H9 (cell line): ENCODE measurements around the gene TRAPPC2. TPM values are rescaled to one million over a fixed set of nuclear protein-coding genes. Genes with fewer than 3 reads are reported as not detected.

Source experiments
- DNase-seq: peaks from one replicate; pipeline ENCODE4 v3.0.0-alpha.2; 2017
- H2AFZ ChIP-seq: one replicate; pipeline ENCODE4 v1.6.1; 2013; ENCODE audit warnings: mild to moderate bottlenecking, low read length, control low read depth, moderate library complexity
- H2AK5ac ChIP-seq: 2 replicates; pipeline ENCODE4 v1.6.1; 2013; ENCODE audit warnings: low read length, control low read depth, mixed read lengths; ENCODE audit not compliant: insufficient read length
- H2BK120ac ChIP-seq: one replicate; pipeline ENCODE4 v1.6.1; 2013; ENCODE audit warnings: low read depth, mild to moderate bottlenecking, low read length, control low read depth, inconsistent platforms; ENCODE audit not compliant: poor library complexity, severe bottlenecking
- H2BK12ac ChIP-seq: 2 replicates; pipeline ENCODE4 v1.6.1; 2013; ENCODE audit warnings: low read length, control low read depth, mixed read lengths, low read depth; ENCODE audit not compliant: insufficient read length
- H2BK15ac ChIP-seq: 2 replicates; pipeline ENCODE4 v1.6.1; 2013; ENCODE audit warnings: low read depth, low read length, control low read depth
- H2BK20ac ChIP-seq: one replicate; pipeline ENCODE4 v1.6.1; 2013; ENCODE audit warnings: low read depth, mild to moderate bottlenecking, low read length, control low read depth, inconsistent platforms; ENCODE audit not compliant: poor library complexity, severe bottlenecking
- H2BK5ac ChIP-seq: 2 replicates; pipeline ENCODE4 v1.6.1; 2013; ENCODE audit warnings: low read length, control low read depth, mixed read lengths; ENCODE audit not compliant: insufficient read length
- H3K14ac ChIP-seq: 2 replicates; pipeline ENCODE4 v1.6.1; 2013; ENCODE audit warnings: low read length, control low read depth; ENCODE audit not compliant: insufficient read depth
- H3K18ac ChIP-seq: 2 replicates; pipeline ENCODE4 v1.6.1; 2013; ENCODE audit warnings: low read depth, mild to moderate bottlenecking, mixed read lengths, low read length, control low read depth; ENCODE audit not compliant: insufficient read length
- H3K23ac ChIP-seq: 2 replicates; pipeline ENCODE4 v1.6.1; 2013; ENCODE audit warnings: low read length, control low read depth, mixed read lengths, low read depth; ENCODE audit not compliant: insufficient read length
- H3K23me2 ChIP-seq: 2 replicates; pipeline ENCODE4 v1.6.1; 2013; ENCODE audit warnings: low read depth, mild to moderate bottlenecking, mixed read lengths, low read length, control low read depth; ENCODE audit not compliant: insufficient read length, poor library complexity, severe bottlenecking
- H3K27ac ChIP-seq: 2 replicates; pipeline ENCODE4 v1.5.1; 2013; ENCODE audit warnings: low read length, control low read depth, mixed read lengths, low read depth; ENCODE audit not compliant: insufficient read length
- H3K27me3 ChIP-seq: 2 replicates; pipeline ENCODE4 v1.6.1; 2013; ENCODE audit warnings: low read length, control low read depth, inconsistent platforms; ENCODE audit not compliant: insufficient read depth
- H3K4ac ChIP-seq: 2 replicates; pipeline ENCODE4 v1.6.1; 2013; ENCODE audit warnings: low read depth, mild to moderate bottlenecking, control low read depth, inconsistent platforms, low read length, moderate library complexity
- H3K4me1 ChIP-seq: 2 replicates; pipeline ENCODE4 v1.6.1; 2013; ENCODE audit warnings: low read length, control low read depth, inconsistent platforms; ENCODE audit not compliant: insufficient read depth
- H3K4me2 ChIP-seq: 2 replicates; pipeline ENCODE4 v1.6.1; 2013; ENCODE audit warnings: low read length, control low read depth, mixed read lengths; ENCODE audit not compliant: insufficient read length, insufficient read depth
- H3K56ac ChIP-seq: 2 replicates; pipeline ENCODE4 v1.6.1; 2013; ENCODE audit warnings: low read depth, mild to moderate bottlenecking, mixed read lengths, low read length, control low read depth; ENCODE audit not compliant: insufficient read length
- H3K79me1 ChIP-seq: 2 replicates; pipeline ENCODE4 v1.6.1; 2013; ENCODE audit warnings: low read depth, mild to moderate bottlenecking, moderate library complexity, low read length, control low read depth, inconsistent platforms; ENCODE audit not compliant: insufficient read depth, poor library complexity, severe bottlenecking
- H3K79me2 ChIP-seq: 2 replicates; pipeline ENCODE4 v1.6.1; 2013; ENCODE audit warnings: low read length, control low read depth, inconsistent platforms; ENCODE audit not compliant: insufficient read depth
- H3K9ac ChIP-seq: 2 replicates; pipeline ENCODE4 v1.6.1; 2013; ENCODE audit warnings: low read length, control low read depth, mixed read lengths; ENCODE audit not compliant: insufficient read length; ENCODE audit errors: extremely low read depth
- H3K9me3 ChIP-seq: one replicate; pipeline ENCODE4 v1.6.1; 2013; ENCODE audit warnings: low read depth, low read length, inconsistent platforms; ENCODE audit not compliant: control insufficient read depth
- H3T11ph ChIP-seq: one replicate; pipeline ENCODE4 v1.6.1; 2013; ENCODE audit warnings: mild to moderate bottlenecking, low read length, control low read depth, inconsistent platforms
- H4K20me1 ChIP-seq: one replicate; pipeline ENCODE4 v1.6.1; 2013; ENCODE audit not compliant: control insufficient read depth, insufficient read length, insufficient read depth
- H4K5ac ChIP-seq: 2 replicates; pipeline ENCODE4 v1.6.1; 2013; ENCODE audit warnings: low read depth, mild to moderate bottlenecking, mixed read lengths, low read length, control low read depth; ENCODE audit not compliant: insufficient read length
- H4K8ac ChIP-seq: replicated peaks from 2 replicates; pipeline ENCODE4 v1.6.1; 2013; ENCODE audit warnings: low read length, control low read depth, mixed read lengths, low read depth; ENCODE audit not compliant: insufficient read length
- H4K91ac ChIP-seq: 2 replicates; pipeline ENCODE4 v1.6.1; 2013; ENCODE audit warnings: low read depth, mild to moderate bottlenecking, moderate library complexity, mixed read lengths, low read length, control low read depth; ENCODE audit not compliant: insufficient read length
- H3K27ac Mint-ChIP-seq, 3 experiments: 2 replicates in 2 of 3; 3 replicates in 1 of 3; pipeline ENCODE4 v1.8.0; 2020 to 2021; ENCODE audit warnings: mixed read lengths in 3 of 3, mild to moderate bottlenecking in 1 of 3, moderate library complexity in 1 of 3
- H3K27me3 Mint-ChIP-seq: 2 replicates; pipeline ENCODE4 v1.8.0; 2021; ENCODE audit warnings: low read depth, mild to moderate bottlenecking, moderate library complexity, mixed read lengths
- H3K36me3 Mint-ChIP-seq, 3 experiments: 2 replicates in 2 of 3; 3 replicates in 1 of 3; pipeline ENCODE4 v1.8.0; 2020 to 2021; ENCODE audit warnings: low read depth in 3 of 3, mixed read lengths in 3 of 3; ENCODE audit not compliant: insufficient read depth in 1 of 3
- H3K4me1 Mint-ChIP-seq, 2 experiments: 2 replicates each; pipeline ENCODE4 v1.8.0; 2020; ENCODE audit warnings: mixed read lengths in 2 of 2
- H3K4me3 Mint-ChIP-seq, 2 experiments: 2 replicates in 1 of 2; 3 replicates in 1 of 2; pipeline ENCODE4 v1.8.0; 2020 to 2021; ENCODE audit warnings: mild to moderate bottlenecking in 2 of 2, mixed read lengths in 2 of 2, moderate library complexity in 1 of 2
- H3K9me3 Mint-ChIP-seq, 2 experiments: 2 replicates in 1 of 2; 3 replicates in 1 of 2; pipeline ENCODE4 v1.8.0; 2020; ENCODE audit warnings: mild to moderate bottlenecking in 2 of 2, mixed read lengths in 2 of 2, moderate library complexity in 1 of 2
- WGBS: extraction: QIAGEN DNeasy Blood & Tissue Kit; methylation state at CpG from one replicate; pipeline ENCODE4 v1.1.7; 2013; ENCODE audit warnings: missing lambda C conversion rate, low lambda C conversion rate, mixed read lengths; ENCODE audit not compliant: insufficient read length; ENCODE audit errors: extremely low coverage; 5-methylcytosine and 5-hydroxymethylcytosine counted together
- total RNA-seq: library from RNA; stranded (reverse); gene quantifications from 2 replicates; pipeline ENCODE4 v1.2.1, GENCODE V29; 2021
- TF ChIP-seq, protein P1 (sequence below): fragments of 200-600 bp; sonication (generic); conservative IDR thresholded peaks from 3 replicates; pipeline ENCODE4 v1.8.0; 2021; ENCODE audit warnings: antibody characterized with exemption, mild to moderate bottlenecking

TRAPPC2 gene
- total RNA-seq, 1 experiment from 2014 or later: 13.3 TPM

DNA sequence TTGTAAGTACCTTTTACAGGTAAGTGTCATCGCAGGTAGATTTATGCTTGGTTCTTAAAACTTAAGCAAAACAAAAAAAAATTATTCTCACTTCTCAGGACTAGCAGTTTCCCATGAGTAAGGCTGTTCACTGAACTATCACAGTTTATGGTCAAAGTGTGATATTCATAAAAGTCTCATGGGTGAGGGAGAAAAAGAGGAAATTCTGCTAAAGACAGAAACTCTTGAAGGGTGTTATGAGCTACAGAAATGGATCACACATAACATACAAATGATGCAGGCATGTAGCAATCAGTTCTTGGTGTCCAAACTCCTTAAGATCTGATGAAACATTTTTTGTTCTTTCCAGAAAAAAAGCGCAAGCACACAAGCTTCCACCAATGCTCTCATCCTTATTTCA, 37.0 kb downstream of the TRAPPC2 start:
- WGBS: no CpG with 5 or more reads among the region's 2 CpGs
- Mint-ChIP-seq H3K27me3 (no peaks in the 10 kb centered on the region; the same call in none of the 2 replicates), H3K27ac (no peak overlapping the region; a peak in 1 of 7 replicates), H3K36me3 (peaks cover 0 to 8% (median 2%) of the 10 kb centered on the region in 3 experiments; a peak in 4 of 7 replicates), H3K9me3 (peaks cover 25 to 30% of the 10 kb centered on the region in 2 experiments), H3K4me3 (no peak overlapping the region), H3K4me1 (peaks cover 28 to 34% of the 10 kb centered on the region in 2 experiments)
- Histone ChIP-seq H3K4ac (no peak overlapping the region), H4K91ac (no peak overlapping the region), H3K56ac (no peak overlapping the region), H3K79me2 (peaks cover 31% of the 10 kb centered on the region; the same call in 1 of the 2 replicates), H3K23ac (no peak overlapping the region), H2AK5ac (no peak overlapping the region), H3T11ph (no peak overlapping the region), H3K23me2 (no peaks in the 10 kb centered on the region), H3K27me3 (no peaks in the 10 kb centered on the region), H2BK20ac (no peak overlapping the region), H3K4me1 (peaks cover 12% of the 10 kb centered on the region; the same call in 1 of the 2 replicates), H3K4me2 (no peak overlapping the region), H4K5ac (no peak overlapping the region), H2AFZ (no peak overlapping the region), H3K9me3 (no peaks in the 10 kb centered on the region), H3K9ac (no peak overlapping the region), H2BK12ac (no peak overlapping the region), H2BK5ac (no peak overlapping the region), H3K18ac (no peak overlapping the region), H4K20me1 (no peaks in the 10 kb centered on the region), H3K79me1 (peaks cover 4% of the 10 kb centered on the region), H3K27ac (no peak overlapping the region), H3K14ac (no peak overlapping the region), H4K8ac (no peak overlapping the region), H2BK120ac (no peak overlapping the region), H2BK15ac (no peak overlapping the region)
- no peak for DNase-seq
- TF ChIP-seq, protein P1, sequence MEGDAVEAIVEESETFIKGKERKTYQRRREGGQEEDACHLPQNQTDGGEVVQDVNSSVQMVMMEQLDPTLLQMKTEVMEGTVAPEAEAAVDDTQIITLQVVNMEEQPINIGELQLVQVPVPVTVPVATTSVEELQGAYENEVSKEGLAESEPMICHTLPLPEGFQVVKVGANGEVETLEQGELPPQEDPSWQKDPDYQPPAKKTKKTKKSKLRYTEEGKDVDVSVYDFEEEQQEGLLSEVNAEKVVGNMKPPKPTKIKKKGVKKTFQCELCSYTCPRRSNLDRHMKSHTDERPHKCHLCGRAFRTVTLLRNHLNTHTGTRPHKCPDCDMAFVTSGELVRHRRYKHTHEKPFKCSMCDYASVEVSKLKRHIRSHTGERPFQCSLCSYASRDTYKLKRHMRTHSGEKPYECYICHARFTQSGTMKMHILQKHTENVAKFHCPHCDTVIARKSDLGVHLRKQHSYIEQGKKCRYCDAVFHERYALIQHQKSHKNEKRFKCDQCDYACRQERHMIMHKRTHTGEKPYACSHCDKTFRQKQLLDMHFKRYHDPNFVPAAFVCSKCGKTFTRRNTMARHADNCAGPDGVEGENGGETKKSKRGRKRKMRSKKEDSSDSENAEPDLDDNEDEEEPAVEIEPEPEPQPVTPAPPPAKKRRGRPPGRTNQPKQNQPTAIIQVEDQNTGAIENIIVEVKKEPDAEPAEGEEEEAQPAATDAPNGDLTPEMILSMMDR: no peak
